A673 (cell line): ENCODE data around the gene PWWP2B. TPM values are rescaled to one million over a fixed set of nuclear protein-coding genes. Genes with fewer than 3 reads are reported as not detected.

Experiments
- BruUV-seq: library from RNA; stranded (reverse); fragments of 400-500 nt; replicated peaks from 2 replicates; lab custom pipeline; 2021; lab: Mats Ljungman, UMichigan
- CTCF ChIA-PET: fragments of 300-600 bp; sonication (Branson Sonifier 250); formaldehyde crosslinking; loops from one replicate; lab custom pipeline; 2022; ENCODE audit warnings: antibody characterized with exemption; lab: Charles Lee
- POLR2A ChIA-PET: fragments of 300-600 bp; sonication (Branson Sonifier 250); formaldehyde crosslinking; loops from one replicate; lab custom pipeline; 2022; ENCODE audit warnings: antibody characterized with exemption; ENCODE audit not compliant: low non-redundant PET; lab: Charles Lee
- DNase-seq: peaks from one replicate; pipeline ENCODE4 v3.0.0-alpha.2; 2015; ENCODE audit warnings: low spot score
- H3K27ac ChIP-seq: fragments of 200-600 bp; sonication (generic); 2 replicates; pipeline ENCODE4 v1.5.1; 2016; ENCODE audit warnings: mixed run types, low read depth, mild to moderate bottlenecking, mixed read lengths, antibody characterized with exemption, low read length; ENCODE audit not compliant: poor library complexity, severe bottlenecking
- H3K27me3 ChIP-seq: fragments of 200-600 bp; sonication (generic); replicated peaks from 2 replicates; pipeline ENCODE4 v1.6.1; 2017; ENCODE audit warnings: mixed run types, low read depth, mild to moderate bottlenecking, mixed read lengths, antibody characterized with exemption, low read length; ENCODE audit not compliant: insufficient read depth, poor library complexity
- H3K36me3 ChIP-seq: fragments of 200-600 bp; sonication (generic); 2 replicates; pipeline ENCODE4 v1.6.1; 2016; ENCODE audit warnings: mixed run types, mild to moderate bottlenecking, mixed read lengths, antibody characterized with exemption, low read length; ENCODE audit not compliant: insufficient read depth, poor library complexity, severe bottlenecking
- H3K4me1 ChIP-seq: fragments of 200-600 bp; sonication (generic); 2 replicates; pipeline ENCODE4 v1.6.1; 2017; ENCODE audit warnings: mixed run types, mild to moderate bottlenecking, mixed read lengths, antibody characterized with exemption, low read length; ENCODE audit not compliant: insufficient read depth, poor library complexity, severe bottlenecking
- H3K4me3 ChIP-seq: fragments of 200-600 bp; sonication (generic); 2 replicates; pipeline ENCODE4 v1.5.1; 2016; ENCODE audit warnings: low read depth, mixed run types, mild to moderate bottlenecking, mixed read lengths, low read length; ENCODE audit not compliant: poor library complexity, severe bottlenecking
- H3K9me3 ChIP-seq: fragments of 200-600 bp; sonication (generic); 2 replicates; pipeline ENCODE4 v1.6.1; 2016; ENCODE audit warnings: mixed run types, low read depth, mild to moderate bottlenecking, mixed read lengths, antibody characterized with exemption, low read length; ENCODE audit not compliant: poor library complexity, severe bottlenecking
- CTCF ChIP-seq: fragments of 300-800, 200-600 bp; sonication (generic); conservative IDR thresholded peaks from 2 replicates; pipeline ENCODE4 v1.5.1; 2017; ENCODE audit warnings: low read depth, mild to moderate bottlenecking, antibody characterized with exemption, low read length, moderate library complexity, mixed read lengths
- EZH2 ChIP-seq: fragments of 200-600 bp; sonication (generic); IDR thresholded peaks from 2 replicates; pipeline ENCODE4 v1.6.1; 2017; ENCODE audit warnings: borderline replicate concordance, low read depth, mild to moderate bottlenecking, mixed read lengths, antibody characterized with exemption, low read length; ENCODE audit not compliant: poor library complexity, severe bottlenecking
- intact Hi-C: fragments of 100-400 bp; cut with micrococcal nuclease; formaldehyde crosslinking; loops from one replicate; pipeline ENCODE4 v1.10.0; 2022; ENCODE audit not compliant: unreplicated experiment
- total RNA-seq: library from RNA; stranded (reverse); gene quantifications from 2 replicates; pipeline ENCODE4 v1.2.3, GENCODE V29; 2021

Gene PWWP2B
- total RNA-seq, 1 experiment from 2014 or later: 18.6 TPM

- Histone ChIP-seq H3K4me3 (no peak overlapping the region), H3K9me3 (no peaks in the 10 kb centered on the region), H3K27ac (no peak overlapping the region), H3K36me3 (no peaks in the 10 kb centered on the region), H3K4me1 (peaks cover 21% of the 10 kb centered on the region), H3K27me3 (no peaks in the 10 kb centered on the region)
- DNase-seq: no peak
- intact Hi-C loops: no loop called here
- POLR2A ChIA-PET: no interaction called here
- CTCF ChIA-PET: no interaction called here
- TF ChIP-seq CTCF (no peak), EZH2 (no peak)
- no TSS peak for BruUV-seq
Measured at GRCh38 chr10:132423966-132424861, 27.2 kb downstream of the PWWP2B start.

- Histone ChIP-seq H3K27ac (no peak overlapping the region), H3K4me3 (no peak overlapping the region), H3K9me3 (no peaks in the 10 kb centered on the region), H3K4me1 (peaks cover 21% of the 10 kb centered on the region), H3K27me3 (no peaks in the 10 kb centered on the region), H3K36me3 (no peaks in the 10 kb centered on the region)
- ChIA-PET CTCF (no interaction called here), POLR2A (no interaction called here)
- BruUV-seq: no TSS peak
- intact Hi-C loops: no loop called here
- DNase-seq: no peak
- TF ChIP-seq EZH2 (no peak), CTCF (no peak)
Measured at GRCh38 chr10:132425029-132425756, 28.2 kb downstream of the PWWP2B start.

GRCh38 chr10:132425757-132426155 lies 28.8 kb downstream of the PWWP2B start:
- DNase-seq: no peak
- intact Hi-C loops: no loop called here
- Histone ChIP-seq H3K27ac (no peak overlapping the region), H3K36me3 (no peaks in the 10 kb centered on the region), H3K4me3 (no peak overlapping the region), H3K27me3 (no peaks in the 10 kb centered on the region), H3K4me1 (peaks cover 21% of the 10 kb centered on the region), H3K9me3 (no peaks in the 10 kb centered on the region)
- TF ChIP-seq EZH2: no peak
- TF ChIP-seq CTCF: no peak
- ChIA-PET POLR2A (no interaction called here), CTCF (no interaction called here)
- BruUV-seq: no TSS peak
